Measurements from ENCODE around the gene AFF2. TPM values are rescaled to one million over a fixed set of nuclear protein-coding genes. Genes with fewer than 3 reads are reported as not detected.

The AFF2 gene
- total and polyA plus RNA-seq, 12 donors, result 0.07 to 17.9 (median 1.7) TPM

DNA sequence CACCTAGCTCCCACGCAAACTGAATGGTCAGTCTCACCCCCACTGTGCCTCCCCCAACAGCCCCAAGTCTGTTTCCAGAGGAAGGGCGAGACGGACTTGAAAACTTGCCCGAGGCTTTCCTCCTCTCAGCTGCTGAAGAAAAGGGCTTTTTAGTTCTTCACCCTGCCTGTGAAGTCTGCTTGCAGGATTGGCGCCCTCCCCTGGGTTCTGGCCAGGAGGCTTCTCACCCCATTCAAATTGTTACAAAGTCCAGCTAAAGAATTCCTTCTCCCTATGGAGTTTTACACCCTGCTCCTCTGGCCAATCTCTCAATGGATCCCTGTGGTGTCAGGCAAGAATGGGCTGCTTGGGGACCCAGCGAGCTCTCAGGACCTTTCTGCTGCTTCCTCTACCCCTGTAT lies 241.0 kb downstream of the AFF2 start:
- no peak for DNase-seq
- no peak for TF ChIP-seq POLR2A (IDR thresholded peaks at IDR 0.05)
- TF ChIP-seq, protein P1, sequence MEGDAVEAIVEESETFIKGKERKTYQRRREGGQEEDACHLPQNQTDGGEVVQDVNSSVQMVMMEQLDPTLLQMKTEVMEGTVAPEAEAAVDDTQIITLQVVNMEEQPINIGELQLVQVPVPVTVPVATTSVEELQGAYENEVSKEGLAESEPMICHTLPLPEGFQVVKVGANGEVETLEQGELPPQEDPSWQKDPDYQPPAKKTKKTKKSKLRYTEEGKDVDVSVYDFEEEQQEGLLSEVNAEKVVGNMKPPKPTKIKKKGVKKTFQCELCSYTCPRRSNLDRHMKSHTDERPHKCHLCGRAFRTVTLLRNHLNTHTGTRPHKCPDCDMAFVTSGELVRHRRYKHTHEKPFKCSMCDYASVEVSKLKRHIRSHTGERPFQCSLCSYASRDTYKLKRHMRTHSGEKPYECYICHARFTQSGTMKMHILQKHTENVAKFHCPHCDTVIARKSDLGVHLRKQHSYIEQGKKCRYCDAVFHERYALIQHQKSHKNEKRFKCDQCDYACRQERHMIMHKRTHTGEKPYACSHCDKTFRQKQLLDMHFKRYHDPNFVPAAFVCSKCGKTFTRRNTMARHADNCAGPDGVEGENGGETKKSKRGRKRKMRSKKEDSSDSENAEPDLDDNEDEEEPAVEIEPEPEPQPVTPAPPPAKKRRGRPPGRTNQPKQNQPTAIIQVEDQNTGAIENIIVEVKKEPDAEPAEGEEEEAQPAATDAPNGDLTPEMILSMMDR (IDR thresholded peaks at IDR 0.05), result no peak
- WGBS, 4 donors, result 62 to 89% (median 73%) methylated on average over 1 to 6 of the region's 6 CpGs
- Histone ChIP-seq H3K27ac (no peak overlapping the region), H3K36me3 (replicated peaks in 1 of 2) (no peaks in the 10 kb centered on the region), H3K4me3 (no peak overlapping the region), H3K27me3 (no peaks in the 10 kb centered on the region), H3K9me3 (replicated peaks in 1 of 3) (no peaks in the 10 kb centered on the region), H3K4me1 (replicated peaks in 1 of 2) (no peaks in the 10 kb centered on the region)
- intact Hi-C loops (cut with DNase I), result no loop called here

- no peak overlapping the region for H3K4me3 ChIP-seq
- WGBS, 4 donors, result 56 to 69% (median 59%) methylated on average over 7 of the region's 7 CpGs
- no peaks in the 10 kb centered on the region for H3K36me3 ChIP-seq (replicated peaks in 1 of 2)
- H3K4me1 ChIP-seq (replicated peaks in 1 of 2), result no peaks in the 10 kb centered on the region
- no peaks in the 10 kb centered on the region for H3K9me3 ChIP-seq (replicated peaks in 1 of 3)
- no peak overlapping the region for H3K27ac ChIP-seq
- H3K27me3 ChIP-seq, result no peaks in the 10 kb centered on the region
- TF ChIP-seq POLR2A (IDR thresholded peaks at IDR 0.05), result no peak
- TF ChIP-seq, protein P1 (IDR thresholded peaks at IDR 0.05), result no peak
- intact Hi-C loops (cut with DNase I), result no loop called here
- DNase-seq, result no peak
These were observed 254.7 kb downstream of the AFF2 start for GRCh38 chrX:148755111-148755510.

DNA sequence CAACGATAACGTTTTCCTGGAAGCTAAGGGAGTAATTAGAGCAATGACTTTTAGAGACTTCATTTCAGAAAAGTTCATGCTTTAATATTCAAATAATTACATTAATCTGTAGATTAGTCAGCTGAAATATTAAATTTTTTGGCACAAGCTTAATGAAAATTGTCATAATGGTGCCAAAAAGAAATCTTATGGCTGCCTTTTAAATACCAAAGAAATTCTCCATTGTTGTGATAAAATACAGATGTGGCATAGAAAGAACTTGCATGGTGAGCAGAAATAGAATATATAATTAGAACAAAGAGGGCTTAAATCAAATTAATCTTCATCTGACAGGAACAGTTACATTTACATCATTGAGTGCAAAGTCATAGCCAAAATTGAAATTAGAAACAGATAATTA lies 263.5 kb downstream of the AFF2 start:
- H3K4me3 ChIP-seq, result no peak overlapping the region
- H3K27ac ChIP-seq, result no peak overlapping the region
- no peaks in the 10 kb centered on the region for H3K36me3 ChIP-seq (replicated peaks in 1 of 2)
- H3K9me3 ChIP-seq (replicated peaks in 1 of 3), result no peaks in the 10 kb centered on the region
- WGBS, 4 donors, result 51 to 72% (median 59%) methylated on average over 2 of the region's 2 CpGs
- no peaks in the 10 kb centered on the region for H3K27me3 ChIP-seq
- TF ChIP-seq POLR2A (IDR thresholded peaks at IDR 0.05), result no peak
- TF ChIP-seq, protein P1 (IDR thresholded peaks at IDR 0.05), result no peak
- no peak for DNase-seq
- H3K4me1 ChIP-seq (replicated peaks in 1 of 2), result no peaks in the 10 kb centered on the region
- intact Hi-C loops (cut with DNase I), result no loop called here

GRCh38 chrX:148768296-148768695 lies 267.9 kb downstream of the AFF2 start:
- WGBS, 4 donors, result 62 to 74% (median 69%) methylated on average over 3 of the region's 3 CpGs
- H3K27me3 ChIP-seq, result no peaks in the 10 kb centered on the region
- DNase-seq, result no peak
- TF ChIP-seq POLR2A (IDR thresholded peaks at IDR 0.05), result no peak
- TF ChIP-seq, protein P1 (IDR thresholded peaks at IDR 0.05), result no peak
- no peaks in the 10 kb centered on the region for H3K36me3 ChIP-seq (replicated peaks in 1 of 2)
- intact Hi-C loops (cut with DNase I), result no loop called here
- H3K4me3 ChIP-seq, result no peak overlapping the region
- H3K4me1 ChIP-seq (replicated peaks in 1 of 2), result no peaks in the 10 kb centered on the region
- H3K27ac ChIP-seq, result no peak overlapping the region
- H3K9me3 ChIP-seq (replicated peaks in 1 of 3), result no peaks in the 10 kb centered on the region
